Measurements from ENCODE around the gene FARSB. TPM values are rescaled to one million over a fixed set of nuclear protein-coding genes. Genes with fewer than 3 reads are reported as not detected.

FARSB gene
- total RNA-seq, 1 experiment from 2014 or later, result 32.9 TPM

DNA sequence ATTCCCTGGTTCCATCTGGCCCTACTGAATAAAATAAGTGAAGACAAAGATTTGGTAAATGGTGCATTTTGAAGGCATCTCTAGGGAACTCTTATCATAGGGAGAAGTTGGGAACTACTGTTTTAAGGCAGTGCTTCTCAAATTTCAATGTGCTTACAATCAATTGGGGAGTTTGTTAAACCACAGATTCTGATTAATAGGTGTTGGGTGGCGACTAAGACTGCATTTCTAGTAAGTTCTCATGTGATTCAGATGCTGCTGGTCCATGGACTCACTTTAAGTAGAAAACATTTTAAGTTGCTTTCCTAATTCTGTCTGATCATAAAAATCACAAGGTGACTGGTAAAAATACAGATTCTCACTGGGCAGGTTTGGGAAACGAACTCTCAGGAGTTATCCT lies 14.6 kb downstream of the FARSB start:
- H3K9me3 ChIP-seq (ENCODE audit: low read length), result no peaks in the 10 kb centered on the region
- H3F3A ChIP-seq (ENCODE audit: low read length, unreplicated experiment), result no peaks in the 10 kb centered on the region
- H3K27me3 ChIP-seq (ENCODE audit: low read length), result no peaks in the 10 kb centered on the region
- DNase-seq (no peak), ATAC-seq (no peak)
- no peak overlapping the region for H3K27ac ChIP-seq (ENCODE audit: low read length)
- no peak overlapping the region for H3K9ac ChIP-seq (ENCODE audit: low read length)
- H3K9me2 ChIP-seq (replicated peaks; ENCODE audit: low read length), result no peaks in the 10 kb centered on the region
- BruUV-seq (replicated peaks), result no TSS peak
- POLR2A ChIA-PET (ENCODE audit: unreplicated experiment), result interaction anchor here (0.6 kb wide), 1 partner anchor 38 kb away, joined by 6 read pairs; no protein-coding TSS in a partner anchor
- peaks cover 60% of the 10 kb centered on the region for H3K36me3 ChIP-seq (ENCODE audit: low read depth, low read length)
- no peaks in the 10 kb centered on the region for H4K20me1 ChIP-seq (ENCODE audit: low read length)
- H3K79me2 ChIP-seq (ENCODE audit: low read length), result no peaks in the 10 kb centered on the region
- CTCF ChIA-PET, result no interaction called here
- no peak overlapping the region for H3K4me3 ChIP-seq (ENCODE audit: low read length)
- H3K4me1 ChIP-seq (ENCODE audit: insufficient read depth, low read length), result no peaks in the 10 kb centered on the region
- H3K4me2 ChIP-seq (ENCODE audit: low read length), result no peak overlapping the region
- intact Hi-C loops (cut with micrococcal nuclease), result no loop called here
- H2AFZ ChIP-seq (ENCODE audit: low read length), result no peak overlapping the region
- TF ChIP-seq EZH2 (IDR thresholded peaks at IDR 0.05; ENCODE audit: low read length, unreplicated experiment) (no peak), EZH2phosphoT487 (IDR thresholded peaks at IDR 0.05; ENCODE audit: borderline replicate concordance, low read length) (no peak)

DNA sequence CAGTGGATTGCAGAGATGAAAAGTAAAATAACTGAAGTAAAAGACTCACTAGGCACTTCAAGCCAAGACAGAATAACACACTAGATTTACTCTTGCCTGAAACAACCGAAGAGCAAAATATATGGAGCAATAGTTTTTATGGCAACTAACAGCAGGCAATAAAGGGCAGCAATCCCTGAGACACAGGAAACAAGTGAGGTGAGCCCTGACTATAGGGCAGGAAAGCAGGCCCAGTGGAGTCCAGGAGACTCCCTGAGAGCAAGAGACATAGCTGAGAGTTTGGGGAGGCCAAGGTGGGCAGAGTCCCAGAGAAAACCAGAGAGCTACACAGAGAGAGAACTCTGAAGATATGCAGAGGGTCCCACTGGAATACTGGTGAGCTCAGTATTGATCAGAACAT lies 18.8 kb downstream of the FARSB start:
- TF ChIP-seq EZH2phosphoT487 (IDR thresholded peaks at IDR 0.05; ENCODE audit: borderline replicate concordance, low read length), result no peak
- TF ChIP-seq CTCF (conservative IDR thresholded peaks at IDR 0.05; ENCODE audit: low read depth, low read length), result no peak
- no peak for TF ChIP-seq EZH2 (IDR thresholded peaks at IDR 0.05; ENCODE audit: low read length, unreplicated experiment)
- POLR2A ChIA-PET (ENCODE audit: unreplicated experiment), result no interaction called here
- ATAC-seq, result no peak

DNA sequence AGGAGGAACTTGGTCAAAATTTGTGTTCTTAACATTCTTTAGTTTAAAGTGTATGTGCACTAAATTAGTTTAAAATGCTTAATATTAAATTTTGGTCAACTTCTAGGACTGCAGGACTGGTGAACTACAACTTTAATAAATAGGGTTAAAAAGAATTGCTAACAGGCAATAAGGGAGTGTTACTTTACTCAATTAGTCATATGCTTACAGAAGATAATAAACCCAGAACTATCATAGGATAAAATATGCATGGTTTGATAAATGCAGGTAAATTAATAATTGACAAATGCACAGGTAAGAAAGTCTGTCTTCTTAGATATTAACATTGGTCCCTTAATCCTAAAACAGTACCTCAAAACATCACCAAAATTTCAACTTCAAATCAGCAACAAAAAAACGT lies 20.6 kb downstream of the FARSB start:
- BruUV-seq (replicated peaks), result no TSS peak
- ATAC-seq (peak; percentile 67), DNase-seq (no peak)
- no peaks in the 10 kb centered on the region for H3F3A ChIP-seq (ENCODE audit: low read length, unreplicated experiment)
- no peaks in the 10 kb centered on the region for H3K9me3 ChIP-seq (ENCODE audit: low read length)
- CTCF ChIA-PET, result no interaction called here
- no peaks in the 10 kb centered on the region for H3K9me2 ChIP-seq (replicated peaks; ENCODE audit: low read length)
- TF ChIP-seq EZH2phosphoT487 (IDR thresholded peaks at IDR 0.05; ENCODE audit: borderline replicate concordance, low read length) (no peak), EZH2 (IDR thresholded peaks at IDR 0.05; ENCODE audit: low read length, unreplicated experiment) (no peak), CTCF (conservative IDR thresholded peaks at IDR 0.05; ENCODE audit: low read depth, low read length) (no peak)
- H3K4me3 ChIP-seq (ENCODE audit: low read length), result no peak overlapping the region
- POLR2A ChIA-PET (ENCODE audit: unreplicated experiment), result no interaction called here
- H3K27me3 ChIP-seq (ENCODE audit: low read length), result no peaks in the 10 kb centered on the region
- peaks cover 62% of the 10 kb centered on the region for H3K36me3 ChIP-seq (ENCODE audit: low read depth, low read length)
- no peaks in the 10 kb centered on the region for H4K20me1 ChIP-seq (ENCODE audit: low read length)
- no peak overlapping the region for H3K4me2 ChIP-seq (ENCODE audit: low read length)
- no peak overlapping the region for H3K27ac ChIP-seq (ENCODE audit: low read length)
- no peak overlapping the region for H3K9ac ChIP-seq (ENCODE audit: low read length)
- no peaks in the 10 kb centered on the region for H3K4me1 ChIP-seq (ENCODE audit: insufficient read depth, low read length)
- intact Hi-C loops (cut with micrococcal nuclease), result no loop called here
- no peaks in the 10 kb centered on the region for H3K79me2 ChIP-seq (ENCODE audit: low read length)
- no peak overlapping the region for H2AFZ ChIP-seq (ENCODE audit: low read length)

More for the DNA sequence above, 18.8 kb downstream of the FARSB start:
- Histone ChIP-seq H4K20me1 (ENCODE audit: low read length) (no peaks in the 10 kb centered on the region), H3K4me3 (ENCODE audit: low read length) (no peak overlapping the region), H3K9me3 (ENCODE audit: low read length) (no peaks in the 10 kb centered on the region), H3K79me2 (ENCODE audit: low read length) (no peaks in the 10 kb centered on the region), H3K9ac (ENCODE audit: low read length) (no peak overlapping the region), H3K4me1 (ENCODE audit: insufficient read depth, low read length) (no peaks in the 10 kb centered on the region), H3F3A (ENCODE audit: low read length, unreplicated experiment) (no peaks in the 10 kb centered on the region), H3K9me2 (replicated peaks; ENCODE audit: low read length) (no peaks in the 10 kb centered on the region), H3K36me3 (ENCODE audit: low read depth, low read length) (peaks cover 56% of the 10 kb centered on the region), H3K27ac (ENCODE audit: low read length) (no peak overlapping the region), H2AFZ (ENCODE audit: low read length) (no peak overlapping the region), H3K4me2 (ENCODE audit: low read length) (no peak overlapping the region), H3K27me3 (ENCODE audit: low read length) (no peaks in the 10 kb centered on the region)
- CTCF ChIA-PET, result no interaction called here
- no TSS peak for BruUV-seq (replicated peaks)
- DNase-seq, result no peak
- intact Hi-C loops (cut with micrococcal nuclease), result no loop called here
